HG03108 (cell line): ENCODE results near the gene RPS21.

ENCODE experiments used
- ATAC-seq: cut with Tn5 transposase; IDR thresholded peaks from one replicate; pipeline ENCODE4 v1.9.1; 2021; ENCODE audit warnings: moderate library complexity; ENCODE audit not compliant: unreplicated experiment

Gene RPS21

DNA sequence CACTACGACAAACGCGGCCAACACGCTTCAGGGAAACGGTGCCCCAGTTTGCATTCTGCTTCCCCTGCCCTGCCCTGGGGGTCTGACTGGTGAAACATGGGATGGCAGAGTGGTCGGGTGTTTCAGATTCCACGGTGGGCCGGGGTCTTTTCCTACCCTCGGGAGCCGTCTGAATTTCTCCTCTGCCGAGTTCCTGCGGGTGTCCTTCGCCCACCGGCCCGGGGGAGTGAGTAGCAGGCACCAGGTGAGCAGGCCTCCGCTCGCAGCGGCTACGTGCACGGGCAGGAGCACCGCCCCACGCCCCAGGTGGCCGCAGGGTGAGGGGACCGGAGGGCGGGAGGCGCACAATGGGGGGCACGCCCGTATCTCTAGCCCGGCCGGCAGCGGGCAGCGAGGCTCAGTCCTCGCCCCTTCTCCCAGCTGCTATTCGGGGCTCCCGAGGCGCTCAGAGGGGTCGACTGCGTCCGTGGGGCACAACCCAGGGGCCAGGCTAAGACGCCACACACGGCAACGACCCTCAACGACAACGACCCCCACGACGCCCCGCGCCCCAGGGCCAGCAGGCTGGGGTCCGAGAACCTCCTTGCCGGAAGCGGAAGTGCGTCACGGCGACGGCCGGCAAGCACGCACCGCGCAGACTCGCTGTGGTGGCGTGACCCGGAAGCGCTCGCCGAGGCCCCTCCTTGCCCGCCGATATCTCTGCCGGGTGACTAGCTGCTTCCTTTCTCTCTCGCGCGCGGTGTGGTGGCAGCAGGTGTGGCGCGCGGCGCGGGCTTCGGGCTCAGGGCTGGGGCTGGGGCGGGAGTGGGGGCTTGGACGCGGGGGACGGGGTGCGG is at the start of gene RPS21:
Gene RPS21, plus strand, starts transcription at position 721 of the 836 bp plus-strand sequence. CDS start 236 bp downstream, outside the sequence.
- ATAC-seq = peak; percentile 83

GRCh38 chr20:62337558-62338293 is 49.2 kb upstream of the RPS21 start:
- ATAC-seq = peak; percentile 34

DNA sequence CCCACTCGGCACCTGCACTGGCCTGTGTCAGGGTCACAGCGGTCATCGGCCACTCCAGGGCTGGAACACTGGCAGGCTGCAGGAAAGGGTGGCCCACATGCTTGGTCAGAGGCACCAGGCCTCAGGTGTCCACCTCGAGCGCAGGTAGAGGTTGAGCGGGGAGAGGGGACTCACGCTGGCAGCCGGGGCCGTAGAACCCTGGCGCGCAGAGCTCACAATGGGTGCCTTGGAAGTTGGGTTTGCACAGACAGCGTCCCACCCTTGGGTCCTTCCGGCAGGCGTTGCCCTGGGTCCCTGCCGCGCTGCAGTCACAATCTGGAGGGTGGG is 48.6 kb upstream of the RPS21 start:
- no peak for ATAC-seq

GRCh38 chr20:62339647-62340062 is 47.2 kb upstream of the RPS21 start:
- ATAC-seq = peak; percentile 71

DNA sequence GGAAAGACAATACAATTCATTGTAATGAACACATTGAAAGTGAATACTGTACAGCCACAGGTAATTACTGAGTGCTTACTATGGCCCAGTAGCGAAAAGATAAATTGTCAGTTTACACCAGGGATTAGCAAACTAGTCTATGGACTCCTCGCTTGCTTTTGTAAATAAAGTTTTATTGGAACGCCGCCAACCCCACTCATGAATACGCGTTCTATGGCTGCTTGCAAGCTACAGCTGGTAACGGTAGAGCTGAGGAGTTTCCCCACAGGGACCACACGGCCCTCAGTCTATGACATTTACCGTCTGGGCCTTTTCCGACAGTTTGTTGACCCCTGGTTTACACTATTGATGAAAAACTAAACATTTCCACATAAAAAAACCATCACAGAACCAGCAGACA is 44.0 kb upstream of the RPS21 start:
- no peak for ATAC-seq

DNA sequence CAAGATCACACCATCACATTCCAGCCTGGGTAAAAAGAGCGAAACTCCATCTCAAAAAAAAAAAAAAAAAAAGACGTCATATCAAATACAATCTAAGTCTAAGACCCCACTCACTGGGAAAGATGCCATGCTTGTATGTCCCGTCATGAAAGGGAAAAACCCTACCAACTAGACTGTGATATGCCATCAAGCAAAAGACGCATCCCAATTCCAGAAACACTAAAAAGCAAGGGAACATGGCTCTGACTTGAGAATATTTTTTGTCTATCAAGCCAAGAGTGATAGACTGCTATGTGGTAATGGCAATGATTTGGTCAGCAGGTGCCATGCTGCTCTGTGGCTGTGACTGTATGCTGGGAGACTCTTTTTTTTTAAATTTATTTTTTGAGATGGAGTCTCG is 42.8 kb upstream of the RPS21 start:
- no peak for ATAC-seq

DNA sequence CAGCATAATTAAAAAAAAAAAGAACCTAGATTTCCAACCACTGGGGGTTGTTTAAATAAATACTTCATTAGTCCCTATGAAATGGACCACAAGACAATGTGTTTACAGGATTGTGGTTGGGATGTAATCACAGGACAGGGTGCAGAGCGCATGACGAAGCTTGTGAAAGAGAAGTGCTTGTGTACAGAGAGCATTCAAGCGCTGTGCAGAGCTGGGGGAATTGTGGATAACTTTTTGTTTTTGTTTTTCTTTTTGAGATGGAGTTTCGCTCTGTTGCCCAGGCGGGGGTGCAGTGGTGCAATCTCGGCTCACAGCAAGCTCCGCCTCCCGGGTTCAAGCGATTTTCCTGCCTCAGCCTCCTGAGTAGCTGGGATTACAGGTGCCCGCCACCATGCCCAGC is 42.1 kb upstream of the RPS21 start:
- no peak for ATAC-seq

- no peak for ATAC-seq
Measured at GRCh38 chr20:62345681-62346370, 41.1 kb upstream of the RPS21 start.

GRCh38 chr20:62346398-62347150 is 40.3 kb upstream of the RPS21 start:
- no peak for ATAC-seq

- no peak for ATAC-seq
Measured at GRCh38 chr20:62347151-62347404, 39.8 kb upstream of the RPS21 start.

DNA sequence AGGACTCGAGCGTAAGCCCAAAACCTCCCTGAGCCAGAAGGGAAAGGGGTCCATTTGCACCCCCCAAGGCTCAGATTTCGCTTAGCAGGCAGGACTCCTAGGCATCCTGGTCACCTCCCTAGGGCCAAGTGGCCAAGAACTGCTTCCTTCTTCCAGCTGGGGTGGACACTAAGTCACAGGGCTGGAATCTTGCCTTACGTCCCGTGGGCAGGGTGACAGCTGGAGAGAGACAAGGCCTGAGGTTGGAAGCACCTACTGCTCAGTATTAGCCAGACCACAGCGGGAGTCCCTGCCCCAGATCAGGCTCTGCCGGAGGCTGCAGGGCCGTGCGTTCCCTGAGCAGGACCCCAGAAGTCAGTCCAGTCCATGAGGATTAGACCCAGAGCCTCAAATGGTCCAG is 39.5 kb upstream of the RPS21 start:
- no peak for ATAC-seq

- no peak for ATAC-seq
Measured at GRCh38 chr20:62348604-62349003, 38.3 kb upstream of the RPS21 start.

DNA sequence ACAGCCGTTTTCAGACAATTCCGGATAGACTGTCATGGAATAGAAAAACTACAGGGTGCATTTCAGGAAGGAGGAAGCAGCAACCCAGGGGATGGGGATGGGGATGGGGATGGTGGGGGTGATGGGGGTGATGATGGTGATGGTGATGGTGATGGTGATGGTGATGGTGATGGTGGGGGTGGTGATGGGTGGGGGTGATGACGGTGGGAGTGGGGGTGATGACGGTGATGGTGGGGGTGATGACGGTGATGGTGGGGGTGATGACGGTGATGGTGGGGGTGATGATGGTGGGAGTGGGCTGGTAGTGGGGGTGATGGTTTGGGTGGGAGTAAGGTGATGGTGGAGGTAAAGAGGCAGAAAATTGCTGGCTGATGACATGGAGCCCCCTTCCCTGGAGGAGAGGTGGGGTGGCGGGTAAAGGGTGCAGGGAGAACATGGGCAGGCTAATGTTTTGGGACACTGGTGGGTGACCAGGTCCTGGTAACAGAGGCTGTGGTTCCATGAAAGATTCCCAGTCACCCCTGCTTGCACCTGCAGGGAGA is 37.3 kb upstream of the RPS21 start:
- ATAC-seq = no peak

DNA sequence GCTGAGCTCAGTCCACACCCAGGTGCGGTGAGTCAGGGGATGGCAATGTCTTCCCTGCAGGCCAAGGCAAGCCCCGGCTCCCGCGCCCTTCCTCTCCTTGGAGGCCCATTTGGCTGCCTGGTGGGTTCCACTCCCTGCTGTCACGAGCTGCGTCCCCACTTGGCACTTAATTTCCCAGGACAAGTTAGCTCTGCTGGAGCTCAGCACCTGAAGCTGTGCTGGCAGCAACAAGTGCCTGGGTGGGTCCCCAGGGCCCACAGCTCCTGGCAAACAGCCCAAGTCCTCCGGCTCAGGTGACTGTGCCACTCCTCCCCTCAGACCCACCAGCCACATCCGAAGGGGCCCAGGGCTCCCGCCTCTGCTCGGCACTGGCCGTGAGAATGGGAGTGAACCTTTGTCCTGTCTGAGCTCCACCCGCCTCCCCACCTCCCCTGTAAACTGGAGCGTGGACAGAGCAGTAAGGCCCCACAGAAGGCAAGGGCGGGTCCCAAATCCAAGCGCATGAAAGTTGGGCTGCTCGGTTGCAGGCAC is 36.7 kb upstream of the RPS21 start:
- no peak for ATAC-seq

DNA sequence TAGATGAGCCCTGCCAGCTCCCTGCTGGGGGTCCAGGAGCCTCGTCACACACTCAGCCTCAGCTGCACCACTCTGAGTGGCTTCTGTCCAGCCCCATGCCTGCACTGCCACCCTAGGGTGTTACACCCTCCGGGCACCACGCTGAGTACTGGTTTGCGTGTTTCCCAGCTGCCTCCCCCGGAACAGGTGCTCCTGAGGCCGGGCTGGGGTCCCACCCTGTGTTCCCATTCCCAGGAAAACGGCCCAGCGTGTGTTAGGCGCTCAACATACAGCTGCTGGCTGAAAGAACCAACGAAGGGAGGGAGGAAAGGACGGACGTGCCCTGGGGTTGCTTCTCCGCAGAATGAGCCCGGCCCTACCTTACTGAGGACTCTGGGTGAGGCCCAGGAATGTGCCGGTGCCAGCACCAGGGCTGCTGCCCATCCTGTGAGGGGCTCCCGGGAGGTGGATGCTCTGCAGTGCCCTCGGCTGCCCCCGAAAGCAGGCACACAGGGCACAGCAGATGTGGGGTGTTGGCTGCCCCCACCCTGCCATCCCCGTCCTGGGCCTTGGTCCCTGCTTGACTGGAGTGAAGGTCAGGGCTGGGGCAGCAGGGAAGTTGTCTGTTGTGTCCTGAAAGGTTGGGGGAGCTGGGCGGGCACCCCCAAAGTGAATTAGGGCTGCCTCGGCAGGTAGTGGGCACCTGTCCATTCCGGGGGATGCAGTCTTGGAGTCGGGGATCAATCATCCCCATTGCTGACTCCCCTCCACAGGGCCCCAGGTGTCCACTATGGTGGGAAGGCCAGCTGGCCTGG is 36.1 kb upstream of the RPS21 start:
- ATAC-seq = no peak

GRCh38 chr20:62351469-62352401 is 35.2 kb upstream of the RPS21 start:
- no peak for ATAC-seq

DNA sequence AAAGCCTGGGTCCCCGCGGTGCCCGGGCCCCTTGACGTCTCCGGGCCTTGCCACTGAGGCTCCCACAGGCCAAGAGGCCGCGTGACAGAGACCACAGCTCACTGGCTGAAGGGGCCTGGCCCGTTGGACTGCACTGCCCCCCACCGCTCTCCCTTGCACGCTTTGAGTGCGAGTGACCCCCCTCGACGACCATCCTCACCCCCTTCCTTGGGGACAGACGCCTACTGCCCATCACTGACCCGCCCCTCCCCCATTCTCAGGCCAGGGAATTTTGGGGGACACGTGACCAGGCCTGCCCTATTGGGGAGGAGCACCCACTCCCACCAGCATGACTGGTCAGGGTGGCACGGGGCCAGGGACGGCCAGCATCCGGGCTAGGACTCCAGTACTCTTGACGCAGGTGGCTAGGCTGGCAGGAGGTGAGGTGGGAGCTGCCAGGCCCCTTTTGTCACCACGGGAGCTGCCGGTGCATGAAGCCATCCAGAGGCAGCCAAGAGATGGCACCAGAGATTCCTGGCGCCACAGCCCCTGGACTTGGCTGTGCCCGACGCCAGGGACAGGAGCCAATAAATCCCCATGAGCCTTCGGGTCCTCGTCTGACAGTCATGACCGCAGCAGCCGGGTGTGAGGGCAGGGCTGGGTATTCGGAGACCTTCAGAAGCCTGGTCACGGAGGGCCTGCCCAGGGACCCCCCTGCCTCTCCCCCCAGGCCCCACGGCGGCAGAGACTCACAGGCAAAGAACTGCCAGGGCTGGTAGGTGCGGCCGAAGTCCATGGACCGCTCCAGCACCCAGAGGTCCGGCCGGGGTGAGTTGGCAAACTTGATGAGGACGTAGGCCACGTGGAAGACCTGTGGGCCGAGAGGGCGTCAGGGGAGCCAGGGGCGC is 34.3 kb upstream of the RPS21 start:
- ATAC-seq = no peak
